ELR (cell line): Measurements from ENCODE around the gene RBMS3.
A peak's percentile ranks its signal among the peaks of the same experiment; 100 is the strongest.
"Not testable (repeated sequence)": the region's sequence is repeated elsewhere in the genome, so short reads cannot be mapped to it uniquely, and the experiment has no call there.

Experiments
- DNase-seq: peaks from one replicate; pipeline ENCODE4 v3.0.0-alpha.2; 2015; ENCODE audit warnings: low read depth

The RBMS3 gene

GRCh38 chr3:29339016-29339833 is 58.4 kb downstream of the RBMS3 start:
- DNase-seq = no peak

GRCh38 chr3:29344154-29344553 is 63.3 kb downstream of the RBMS3 start:
- no peak for DNase-seq

GRCh38 chr3:29344935-29345334 is 64.1 kb downstream of the RBMS3 start:
- DNase-seq = no peak

GRCh38 chr3:29345516-29346300 is 64.8 kb downstream of the RBMS3 start:
- DNase-seq = no peak

- DNase-seq = peak; percentile 47
Observed at GRCh38 chr3:29346828-29347227, 66.0 kb downstream of the RBMS3 start.

GRCh38 chr3:29347412-29347811 is 66.5 kb downstream of the RBMS3 start:
- DNase-seq = no peak

- no peak for DNase-seq
Observed at GRCh38 chr3:29348316-29348715, 67.4 kb downstream of the RBMS3 start.

- DNase-seq = no peak
Observed at GRCh38 chr3:29349049-29349448, 68.2 kb downstream of the RBMS3 start.

- DNase-seq = no peak
Observed at GRCh38 chr3:29353807-29354206, 72.9 kb downstream of the RBMS3 start.

GRCh38 chr3:29354894-29355293 is 74.0 kb downstream of the RBMS3 start:
- no peak for DNase-seq

- DNase-seq = no peak
Observed at GRCh38 chr3:29356062-29356461, 75.2 kb downstream of the RBMS3 start.

GRCh38 chr3:29360289-29360688 is 79.4 kb downstream of the RBMS3 start:
- DNase-seq = not testable (repeated sequence)

- DNase-seq = no peak
Observed at GRCh38 chr3:29363110-29363509, 82.2 kb downstream of the RBMS3 start.

- no peak for DNase-seq
Observed at GRCh38 chr3:29370021-29370420, 89.2 kb downstream of the RBMS3 start.

GRCh38 chr3:29370476-29371420 is 89.9 kb downstream of the RBMS3 start:
- DNase-seq = peak; percentile 14

- peak; percentile 61 for DNase-seq
Observed at GRCh38 chr3:29373131-29373680, 92.3 kb downstream of the RBMS3 start.

- no peak for DNase-seq
Observed at GRCh38 chr3:29374226-29374625, 93.4 kb downstream of the RBMS3 start.

- no peak for DNase-seq
Observed at GRCh38 chr3:29379097-29379496, 98.2 kb downstream of the RBMS3 start.

GRCh38 chr3:29381595-29381994 is 100.7 kb downstream of the RBMS3 start:
- DNase-seq = peak; percentile 25

GRCh38 chr3:29382409-29382808 is 101.5 kb downstream of the RBMS3 start:
- DNase-seq = no peak

- no peak for DNase-seq
Observed at GRCh38 chr3:29382845-29383244, 102.0 kb downstream of the RBMS3 start.

GRCh38 chr3:29384640-29385039 is 103.8 kb downstream of the RBMS3 start:
- peak; percentile 86 for DNase-seq
